Measurements from ENCODE around the gene PHYHIPL.

The PHYHIPL gene

GRCh38 chr10:59240582-59241183 lies 64.2 kb downstream of the PHYHIPL start:
- TF ChIP-seq CTCF (IDR thresholded peaks at IDR 0.05) (peak; percentile 82), ZFX (IDR thresholded peaks at IDR 0.05; ENCODE audit: borderline replicate concordance) (no peak)
- no peak overlapping the region for H3K27ac ChIP-seq

DNA sequence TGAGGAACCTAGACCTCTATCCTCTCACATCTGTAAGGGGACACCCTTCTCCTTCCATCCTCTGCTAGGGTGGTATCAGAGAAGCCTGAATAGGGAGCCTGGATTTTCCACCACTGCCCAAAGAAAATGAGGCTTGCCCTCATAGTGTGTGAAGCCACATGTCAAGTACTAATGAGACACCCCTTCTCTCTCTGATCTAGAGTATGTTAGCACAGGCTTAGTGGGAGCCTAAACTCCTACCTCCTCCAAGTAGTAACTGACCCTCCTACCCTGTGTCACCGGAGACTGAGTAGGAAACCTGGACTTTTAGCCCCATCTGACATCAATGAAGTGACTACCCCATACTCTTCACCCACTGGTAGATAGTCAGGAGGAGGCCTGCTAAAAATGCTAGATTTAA lies 65.6 kb downstream of the PHYHIPL start:
- no peak overlapping the region for H3K27ac ChIP-seq
- no peak for TF ChIP-seq ZFX (IDR thresholded peaks at IDR 0.05; ENCODE audit: borderline replicate concordance)
- TF ChIP-seq CTCF (IDR thresholded peaks at IDR 0.05), result no peak

DNA sequence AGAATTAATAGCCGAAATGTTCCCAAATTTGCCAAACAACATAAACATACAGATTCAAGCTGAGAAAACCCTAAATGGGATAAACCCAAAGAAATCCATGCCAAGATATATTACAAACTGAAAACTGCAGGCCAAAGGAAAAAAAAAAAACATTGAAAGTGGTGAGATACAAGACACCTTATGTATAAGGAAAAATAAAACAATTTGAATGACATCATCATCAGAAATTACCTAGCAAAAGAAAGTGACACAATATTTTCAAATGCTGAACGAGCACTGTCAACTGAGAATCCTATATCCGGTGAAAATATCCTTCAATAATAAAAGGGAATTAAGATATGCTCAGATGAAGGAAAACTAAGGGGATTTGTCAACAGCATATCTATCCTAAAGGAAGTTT lies 66.5 kb downstream of the PHYHIPL start:
- TF ChIP-seq CTCF (IDR thresholded peaks at IDR 0.05) (no peak), ZFX (IDR thresholded peaks at IDR 0.05; ENCODE audit: borderline replicate concordance) (no peak)
- no peak overlapping the region for H3K27ac ChIP-seq

DNA sequence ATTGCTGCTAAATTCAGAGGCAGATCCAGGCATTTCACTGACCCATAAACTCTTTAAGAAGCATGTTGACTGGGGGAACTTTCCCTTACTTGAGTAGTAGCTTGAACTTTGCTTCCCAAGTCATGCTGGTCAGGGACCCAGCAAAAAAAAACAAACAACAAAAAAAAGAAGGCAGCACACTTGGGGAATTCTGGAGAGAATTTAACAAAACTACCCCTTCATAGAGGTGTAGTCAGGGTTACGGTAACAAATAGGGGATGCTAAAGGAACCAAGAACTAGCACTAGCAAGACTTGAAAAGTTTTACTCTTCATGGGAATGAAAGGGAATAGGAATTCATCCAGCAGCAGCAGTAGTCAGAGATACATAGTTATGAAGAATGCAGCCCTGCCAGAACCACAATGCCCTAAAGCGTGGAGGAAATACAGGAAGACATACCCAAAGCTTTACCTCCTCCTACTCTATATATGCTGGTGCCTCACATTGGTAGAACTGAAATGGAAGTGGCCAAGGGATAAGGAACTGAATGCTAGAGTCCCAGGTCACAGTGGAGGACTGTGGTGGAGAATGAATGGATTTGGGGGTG lies 67.3 kb downstream of the PHYHIPL start:
- H3K27ac ChIP-seq, result no peak overlapping the region
- TF ChIP-seq ZFX (IDR thresholded peaks at IDR 0.05; ENCODE audit: borderline replicate concordance) (no peak), CTCF (IDR thresholded peaks at IDR 0.05) (no peak)

DNA sequence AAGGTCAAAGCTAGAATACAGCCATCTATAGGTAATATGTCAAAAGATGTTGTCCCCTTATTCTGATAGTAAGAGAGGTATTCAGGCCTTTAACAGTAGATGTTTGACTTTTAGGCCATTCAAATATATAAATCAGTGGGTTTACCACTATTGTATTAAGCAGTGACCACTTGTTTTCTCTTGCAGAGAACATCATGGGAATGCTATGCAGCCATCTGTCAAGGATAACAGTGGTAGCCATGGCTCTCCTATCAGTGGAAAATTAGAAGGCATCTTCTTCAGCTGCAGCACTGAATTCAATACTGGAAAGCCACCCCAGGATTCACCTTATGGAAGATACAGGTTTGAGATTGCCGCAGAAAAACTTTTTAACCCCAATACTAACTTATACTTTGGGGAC lies 68.4 kb downstream of the PHYHIPL start:
- H3K27ac ChIP-seq, result no peak overlapping the region
- TF ChIP-seq ZFX (IDR thresholded peaks at IDR 0.05; ENCODE audit: borderline replicate concordance), result no peak
- no peak for TF ChIP-seq CTCF (IDR thresholded peaks at IDR 0.05)

DNA sequence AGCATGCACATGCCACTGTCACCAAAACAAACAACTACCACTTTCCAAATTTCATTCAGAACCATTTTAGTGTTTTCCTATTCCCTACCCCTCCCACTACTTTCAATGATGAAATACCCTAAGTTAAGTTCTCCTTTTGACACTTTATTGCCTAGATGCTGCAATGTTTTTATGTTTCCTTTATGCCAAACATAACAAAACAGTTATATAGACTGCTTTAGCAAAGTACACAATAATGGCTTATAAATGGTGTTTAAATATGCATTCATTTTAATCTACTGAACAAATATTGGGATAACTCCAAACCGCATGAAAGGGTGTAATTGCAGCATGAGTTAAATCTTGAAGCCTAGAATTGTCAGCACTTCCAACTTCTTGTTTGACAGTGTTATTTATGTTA lies 69.2 kb downstream of the PHYHIPL start:
- no peak overlapping the region for H3K27ac ChIP-seq
- TF ChIP-seq CTCF (IDR thresholded peaks at IDR 0.05) (no peak), ZFX (IDR thresholded peaks at IDR 0.05; ENCODE audit: borderline replicate concordance) (no peak)

DNA sequence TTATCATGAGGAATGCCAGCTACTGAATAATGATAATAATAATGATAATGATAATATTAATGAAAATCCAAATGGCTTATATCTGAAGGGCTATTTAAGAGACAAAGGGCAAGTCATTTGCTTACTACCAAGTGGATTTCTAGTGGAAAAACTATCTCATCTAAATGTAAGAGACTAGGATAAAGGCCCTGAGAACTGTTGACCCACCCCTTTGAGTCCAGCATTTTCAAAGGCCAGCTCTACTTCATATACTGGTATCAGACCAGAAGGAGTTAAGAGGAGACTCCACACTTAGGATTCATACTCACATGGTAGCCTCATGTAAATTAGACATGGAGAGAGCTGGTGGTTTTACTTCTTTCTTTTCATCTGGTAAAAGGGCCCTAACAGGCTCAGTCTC lies 76.0 kb downstream of the PHYHIPL start:
- TF ChIP-seq CTCF (IDR thresholded peaks at IDR 0.05) (no peak), ZFX (IDR thresholded peaks at IDR 0.05; ENCODE audit: borderline replicate concordance) (no peak)

More for the DNA sequence above, 76.0 kb downstream of the PHYHIPL start:
- no peak overlapping the region for H3K27ac ChIP-seq
